ENCODE data around the gene ADGRA1.
A peak's percentile ranks its signal among the peaks of the same experiment; 100 is the strongest.

The ADGRA1 gene

DNA sequence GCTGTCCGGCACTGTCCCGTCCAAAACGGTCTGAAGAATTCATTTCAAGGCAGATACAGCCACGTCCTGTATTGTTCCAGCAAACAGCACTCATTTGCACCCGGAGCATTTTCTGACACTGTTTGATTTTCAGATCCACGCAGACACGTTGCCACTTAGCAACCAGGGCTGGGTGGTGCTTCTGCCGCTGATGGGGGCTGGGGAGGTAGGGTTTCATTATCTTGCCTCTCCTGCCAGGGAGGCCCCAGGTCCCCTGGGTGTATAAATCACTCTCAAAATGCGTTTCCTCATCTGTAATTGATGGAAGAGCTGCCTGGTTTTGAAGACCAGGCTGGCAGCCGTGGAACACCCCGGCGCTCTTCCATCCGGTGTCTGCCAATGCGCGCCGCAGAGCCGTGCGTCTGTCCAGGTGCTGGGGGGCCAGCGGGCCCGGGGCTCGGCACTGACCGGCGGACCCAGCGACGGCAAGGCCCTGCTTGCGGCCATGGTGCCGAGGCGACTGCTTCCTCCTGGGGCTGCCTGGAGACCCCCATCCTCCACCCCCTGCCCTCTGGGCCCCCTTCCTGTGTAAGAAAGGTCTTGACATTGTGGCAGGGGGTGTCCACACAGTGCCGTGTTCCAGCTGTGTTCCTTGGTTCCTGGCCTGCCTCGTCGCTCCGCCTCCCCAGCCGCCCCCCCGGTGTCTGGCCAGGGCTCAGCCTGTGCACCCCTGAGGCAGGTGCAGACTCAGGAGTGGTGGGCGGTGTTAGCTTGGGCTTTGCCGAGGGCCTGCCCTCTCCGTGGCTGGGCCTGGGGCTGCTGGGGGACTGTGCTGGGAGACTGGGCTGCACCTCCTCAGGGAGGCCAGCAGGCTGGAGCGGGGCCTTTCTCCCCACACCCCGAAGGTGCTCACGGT is 16.6 kb downstream of the ADGRA1 start:
- ChIA-PET POLR2A (no interaction called here), CTCF (no interaction called here)
- TF ChIP-seq ZNF473 (tag by site-specific recombination; IDR thresholded peaks at IDR 0.05) (no peak), ZNF341 (tag by site-specific recombination; IDR thresholded peaks at IDR 0.05; ENCODE audit: low read depth) (0 out of 2 replicates have a peak, but pooled peaks have one; percentile 25)
- no peaks in the 10 kb centered on the region for H3K36me3 ChIP-seq (ENCODE audit: control insufficient read depth in 2 of 2, insufficient read depth in 1 of 2, low read length in 2 of 2)
- no peaks in the 10 kb centered on the region for H3K4me1 ChIP-seq (ENCODE audit: control insufficient read depth, insufficient read depth, low read length)
- H3K27ac ChIP-seq (ENCODE audit: extremely low read depth, low read depth, low read length) = no peak overlapping the region
- no peak overlapping the region for H3K4me3 ChIP-seq (ENCODE audit: low read depth, low read length)
- H3K9me3 ChIP-seq (ENCODE audit: control insufficient read depth, insufficient read depth, low read depth, low read length) = no peaks in the 10 kb centered on the region

DNA sequence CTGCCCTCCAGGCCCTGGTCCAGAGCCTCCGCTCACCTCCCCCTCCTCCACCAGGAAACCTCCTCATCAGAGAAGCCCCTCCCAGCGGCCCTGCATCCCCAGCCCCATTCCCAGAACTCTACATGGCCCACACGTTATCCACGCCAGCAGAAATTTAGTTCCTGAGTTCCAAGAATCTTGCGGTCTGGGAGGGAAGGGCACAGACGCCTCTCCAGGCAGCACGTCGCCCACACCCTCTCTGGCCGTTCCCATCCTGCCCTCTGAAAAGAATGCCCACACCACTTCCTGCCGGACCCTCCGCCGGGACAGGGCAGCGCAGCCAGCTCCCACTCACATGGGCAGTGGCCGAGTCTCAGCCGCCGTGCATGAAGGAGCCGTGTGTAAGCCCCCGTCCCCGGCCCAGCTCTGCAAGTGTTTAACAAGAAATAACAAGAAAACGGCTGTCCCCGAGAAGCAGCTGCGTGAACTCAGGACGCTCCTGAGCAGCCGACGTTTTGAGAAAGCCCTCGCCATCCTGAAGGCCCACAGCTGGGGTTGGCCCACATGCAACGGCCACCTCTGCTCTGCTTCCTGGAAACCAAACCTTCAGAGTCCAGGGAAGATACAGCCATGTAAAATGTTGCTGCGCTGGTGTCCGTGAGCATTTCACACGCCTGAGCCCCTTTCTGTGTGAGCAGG is 17.4 kb downstream of the ADGRA1 start:
- POLR2A ChIA-PET = no interaction called here
- no peaks in the 10 kb centered on the region for H3K36me3 ChIP-seq (ENCODE audit: control insufficient read depth in 2 of 2, insufficient read depth in 1 of 2, low read length in 2 of 2)
- no peak for TF ChIP-seq HOXA7 (CRISPR knock-in tag; IDR thresholded peaks at IDR 0.05; ENCODE audit: borderline replicate concordance)
- no peak overlapping the region for H3K4me3 ChIP-seq (ENCODE audit: low read depth, low read length)
- no peak overlapping the region for H3K27ac ChIP-seq (ENCODE audit: extremely low read depth, low read depth, low read length)
- no peaks in the 10 kb centered on the region for H3K9me3 ChIP-seq (ENCODE audit: control insufficient read depth, insufficient read depth, low read depth, low read length)
- CTCF ChIA-PET = no interaction called here
- no peaks in the 10 kb centered on the region for H3K4me1 ChIP-seq (ENCODE audit: control insufficient read depth, insufficient read depth, low read length)

DNA sequence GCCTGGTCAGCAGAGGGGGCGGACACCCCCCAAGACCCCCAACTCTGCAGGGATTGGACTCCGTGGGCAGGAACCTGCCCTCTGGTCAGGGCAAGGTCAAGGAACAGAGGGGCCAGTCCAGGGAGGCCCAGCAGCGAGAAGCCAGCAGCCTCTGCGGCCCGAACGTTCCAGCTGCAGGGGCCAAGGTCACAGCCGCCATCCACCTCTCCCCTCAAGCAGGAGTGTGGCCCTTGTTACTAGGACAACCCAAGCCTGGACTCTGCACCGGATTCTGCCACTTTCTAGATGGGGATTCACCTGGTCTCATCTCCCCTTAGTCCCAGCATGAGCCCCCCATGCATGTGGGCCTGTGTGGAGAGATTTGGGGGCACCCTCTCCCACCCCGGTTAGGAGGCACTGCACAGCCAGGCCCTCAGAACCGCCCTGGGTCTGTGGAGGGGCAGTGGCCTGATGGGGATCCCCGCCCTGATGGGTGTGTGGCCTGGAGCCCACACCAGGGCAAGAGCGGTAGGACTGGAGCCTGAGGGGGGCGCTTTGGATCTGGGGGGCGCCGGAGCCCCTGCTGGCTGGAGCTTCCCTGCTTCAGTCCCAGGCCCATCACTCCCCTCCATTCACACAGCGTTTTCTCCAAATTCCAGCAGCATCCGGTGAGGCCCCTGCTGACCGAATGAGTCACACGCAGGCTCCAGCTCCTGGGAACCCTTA is 18.1 kb downstream of the ADGRA1 start:
- Histone ChIP-seq H3K27ac (ENCODE audit: extremely low read depth, low read depth, low read length) (no peak overlapping the region), H3K4me1 (ENCODE audit: control insufficient read depth, insufficient read depth, low read length) (no peaks in the 10 kb centered on the region), H3K9me3 (ENCODE audit: control insufficient read depth, insufficient read depth, low read depth, low read length) (no peaks in the 10 kb centered on the region), H3K36me3 (ENCODE audit: control insufficient read depth in 2 of 2, insufficient read depth in 1 of 2, low read length in 2 of 2) (no peaks in the 10 kb centered on the region), H3K4me3 (ENCODE audit: low read depth, low read length) (no peak overlapping the region)
- ChIA-PET CTCF (interaction anchor here (1.1 kb wide), 1 partner anchor 166 kb away, joined by 4 read pairs; no protein-coding TSS in a partner anchor), POLR2A (no interaction called here)
- TF ChIP-seq GLIS2 (tag by site-specific recombination; IDR thresholded peaks at IDR 0.05) (no peak), ZNF677 (tag by site-specific recombination; IDR thresholded peaks at IDR 0.05) (no peak), ZNF155 (tag by site-specific recombination; IDR thresholded peaks at IDR 0.05) (no peak), ZNF121 (tag by site-specific recombination; IDR thresholded peaks at IDR 0.05) (no peak), ZBTB8A (tag by site-specific recombination; IDR thresholded peaks at IDR 0.05) (no peak), ZXDB (tag by site-specific recombination; IDR thresholded peaks at IDR 0.05) (no peak), ZNF266 (tag by site-specific recombination; IDR thresholded peaks at IDR 0.05; ENCODE audit: low read depth) (no peak), ZNF768 (tag by site-specific recombination; IDR thresholded peaks at IDR 0.05) (no peak), ZNF138 (tag by site-specific recombination; IDR thresholded peaks at IDR 0.05; ENCODE audit: borderline replicate concordance) (no peak), ZNF350 (tag by site-specific recombination; IDR thresholded peaks at IDR 0.05) (no peak), KLF9 (tag by site-specific recombination; IDR thresholded peaks at IDR 0.05; ENCODE audit: low read depth) (no peak), ZNF341 (tag by site-specific recombination; IDR thresholded peaks at IDR 0.05; ENCODE audit: low read depth) (no peak), ZNF140 (tag by site-specific recombination; IDR thresholded peaks at IDR 0.05) (no peak), ZNF521 (tag by site-specific recombination; IDR thresholded peaks at IDR 0.05) (no peak)
- TF ChIP-seq, protein P1, sequence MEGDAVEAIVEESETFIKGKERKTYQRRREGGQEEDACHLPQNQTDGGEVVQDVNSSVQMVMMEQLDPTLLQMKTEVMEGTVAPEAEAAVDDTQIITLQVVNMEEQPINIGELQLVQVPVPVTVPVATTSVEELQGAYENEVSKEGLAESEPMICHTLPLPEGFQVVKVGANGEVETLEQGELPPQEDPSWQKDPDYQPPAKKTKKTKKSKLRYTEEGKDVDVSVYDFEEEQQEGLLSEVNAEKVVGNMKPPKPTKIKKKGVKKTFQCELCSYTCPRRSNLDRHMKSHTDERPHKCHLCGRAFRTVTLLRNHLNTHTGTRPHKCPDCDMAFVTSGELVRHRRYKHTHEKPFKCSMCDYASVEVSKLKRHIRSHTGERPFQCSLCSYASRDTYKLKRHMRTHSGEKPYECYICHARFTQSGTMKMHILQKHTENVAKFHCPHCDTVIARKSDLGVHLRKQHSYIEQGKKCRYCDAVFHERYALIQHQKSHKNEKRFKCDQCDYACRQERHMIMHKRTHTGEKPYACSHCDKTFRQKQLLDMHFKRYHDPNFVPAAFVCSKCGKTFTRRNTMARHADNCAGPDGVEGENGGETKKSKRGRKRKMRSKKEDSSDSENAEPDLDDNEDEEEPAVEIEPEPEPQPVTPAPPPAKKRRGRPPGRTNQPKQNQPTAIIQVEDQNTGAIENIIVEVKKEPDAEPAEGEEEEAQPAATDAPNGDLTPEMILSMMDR (tag by site-specific recombination; IDR thresholded peaks at IDR 0.05) = no peak
- TF ChIP-seq, protein P2, sequence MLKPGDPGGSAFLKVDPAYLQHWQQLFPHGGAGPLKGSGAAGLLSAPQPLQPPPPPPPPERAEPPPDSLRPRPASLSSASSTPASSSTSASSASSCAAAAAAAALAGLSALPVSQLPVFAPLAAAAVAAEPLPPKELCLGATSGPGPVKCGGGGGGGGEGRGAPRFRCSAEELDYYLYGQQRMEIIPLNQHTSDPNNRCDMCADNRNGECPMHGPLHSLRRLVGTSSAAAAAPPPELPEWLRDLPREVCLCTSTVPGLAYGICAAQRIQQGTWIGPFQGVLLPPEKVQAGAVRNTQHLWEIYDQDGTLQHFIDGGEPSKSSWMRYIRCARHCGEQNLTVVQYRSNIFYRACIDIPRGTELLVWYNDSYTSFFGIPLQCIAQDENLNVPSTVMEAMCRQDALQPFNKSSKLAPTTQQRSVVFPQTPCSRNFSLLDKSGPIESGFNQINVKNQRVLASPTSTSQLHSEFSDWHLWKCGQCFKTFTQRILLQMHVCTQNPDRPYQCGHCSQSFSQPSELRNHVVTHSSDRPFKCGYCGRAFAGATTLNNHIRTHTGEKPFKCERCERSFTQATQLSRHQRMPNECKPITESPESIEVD (tag by site-specific recombination; IDR thresholded peaks at IDR 0.05) = no peak
- TF ChIP-seq, protein P3, sequence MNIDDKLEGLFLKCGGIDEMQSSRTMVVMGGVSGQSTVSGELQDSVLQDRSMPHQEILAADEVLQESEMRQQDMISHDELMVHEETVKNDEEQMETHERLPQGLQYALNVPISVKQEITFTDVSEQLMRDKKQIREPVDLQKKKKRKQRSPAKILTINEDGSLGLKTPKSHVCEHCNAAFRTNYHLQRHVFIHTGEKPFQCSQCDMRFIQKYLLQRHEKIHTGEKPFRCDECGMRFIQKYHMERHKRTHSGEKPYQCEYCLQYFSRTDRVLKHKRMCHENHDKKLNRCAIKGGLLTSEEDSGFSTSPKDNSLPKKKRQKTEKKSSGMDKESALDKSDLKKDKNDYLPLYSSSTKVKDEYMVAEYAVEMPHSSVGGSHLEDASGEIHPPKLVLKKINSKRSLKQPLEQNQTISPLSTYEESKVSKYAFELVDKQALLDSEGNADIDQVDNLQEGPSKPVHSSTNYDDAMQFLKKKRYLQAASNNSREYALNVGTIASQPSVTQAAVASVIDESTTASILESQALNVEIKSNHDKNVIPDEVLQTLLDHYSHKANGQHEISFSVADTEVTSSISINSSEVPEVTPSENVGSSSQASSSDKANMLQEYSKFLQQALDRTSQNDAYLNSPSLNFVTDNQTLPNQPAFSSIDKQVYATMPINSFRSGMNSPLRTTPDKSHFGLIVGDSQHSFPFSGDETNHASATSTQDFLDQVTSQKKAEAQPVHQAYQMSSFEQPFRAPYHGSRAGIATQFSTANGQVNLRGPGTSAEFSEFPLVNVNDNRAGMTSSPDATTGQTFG (tag by site-specific recombination; IDR thresholded peaks at IDR 0.05; ENCODE audit: borderline replicate concordance) = no peak
- TF ChIP-seq, protein P4, sequence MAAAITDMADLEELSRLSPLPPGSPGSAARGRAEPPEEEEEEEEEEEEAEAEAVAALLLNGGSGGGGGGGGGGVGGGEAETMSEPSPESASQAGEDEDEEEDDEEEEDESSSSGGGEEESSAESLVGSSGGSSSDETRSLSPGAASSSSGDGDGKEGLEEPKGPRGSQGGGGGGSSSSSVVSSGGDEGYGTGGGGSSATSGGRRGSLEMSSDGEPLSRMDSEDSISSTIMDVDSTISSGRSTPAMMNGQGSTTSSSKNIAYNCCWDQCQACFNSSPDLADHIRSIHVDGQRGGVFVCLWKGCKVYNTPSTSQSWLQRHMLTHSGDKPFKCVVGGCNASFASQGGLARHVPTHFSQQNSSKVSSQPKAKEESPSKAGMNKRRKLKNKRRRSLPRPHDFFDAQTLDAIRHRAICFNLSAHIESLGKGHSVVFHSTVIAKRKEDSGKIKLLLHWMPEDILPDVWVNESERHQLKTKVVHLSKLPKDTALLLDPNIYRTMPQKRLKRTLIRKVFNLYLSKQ (tag by site-specific recombination; IDR thresholded peaks at IDR 0.05; ENCODE audit: borderline replicate concordance) = no peak
